Measurements from ENCODE around the gene DLGAP1. TPM values are rescaled to one million over a fixed set of nuclear protein-coding genes. Genes with fewer than 3 reads are reported as not detected.
A peak's percentile ranks its signal among the peaks of the same experiment; 100 is the strongest.

The DLGAP1 gene
- total and polyA plus RNA-seq, 5 donors, result 0.11 to 0.31 (median 0.20) TPM; not detected in 1

- H3K4me1 ChIP-seq (ENCODE audit: control insufficient read depth, insufficient read depth, low read length), result no peaks in the 10 kb centered on the region
- DNase-seq (no peak), ATAC-seq (no peak)
- no peak overlapping the region for H3K4me3 ChIP-seq (ENCODE audit: low read length)
- WGBS, result 83% methylated on average over 2 of the region's 2 CpGs
- no peak overlapping the region for H3K27ac ChIP-seq (ENCODE audit: low read length)
- peaks cover 2% of the 10 kb centered on the region for H3K27me3 ChIP-seq (ENCODE audit: control insufficient read depth, insufficient read depth)
- intact Hi-C loops (cut with DNase I), result no loop called here
- H3K9me3 ChIP-seq (ENCODE audit: control insufficient read depth, low read length), result no peaks in the 10 kb centered on the region
Observed at GRCh38 chr18:3839581-3839981, 615.5 kb downstream of the DLGAP1 start.

- ATAC-seq (no peak), DNase-seq (no peak)
- no peak overlapping the region for H3K4me3 ChIP-seq (ENCODE audit: low read length)
- WGBS, result 75% methylated on average over 12 of the region's 12 CpGs
- no peak overlapping the region for H3K27ac ChIP-seq (ENCODE audit: low read length)
- H3K9me3 ChIP-seq (ENCODE audit: control insufficient read depth, low read length), result no peaks in the 10 kb centered on the region
- H3K4me1 ChIP-seq (ENCODE audit: control insufficient read depth, insufficient read depth, low read length), result no peaks in the 10 kb centered on the region
- peaks cover 2% of the 10 kb centered on the region for H3K27me3 ChIP-seq (ENCODE audit: control insufficient read depth, insufficient read depth)
- intact Hi-C loops (cut with DNase I), result no loop called here
Observed at GRCh38 chr18:3836483-3837335, 618.4 kb downstream of the DLGAP1 start.

DNA sequence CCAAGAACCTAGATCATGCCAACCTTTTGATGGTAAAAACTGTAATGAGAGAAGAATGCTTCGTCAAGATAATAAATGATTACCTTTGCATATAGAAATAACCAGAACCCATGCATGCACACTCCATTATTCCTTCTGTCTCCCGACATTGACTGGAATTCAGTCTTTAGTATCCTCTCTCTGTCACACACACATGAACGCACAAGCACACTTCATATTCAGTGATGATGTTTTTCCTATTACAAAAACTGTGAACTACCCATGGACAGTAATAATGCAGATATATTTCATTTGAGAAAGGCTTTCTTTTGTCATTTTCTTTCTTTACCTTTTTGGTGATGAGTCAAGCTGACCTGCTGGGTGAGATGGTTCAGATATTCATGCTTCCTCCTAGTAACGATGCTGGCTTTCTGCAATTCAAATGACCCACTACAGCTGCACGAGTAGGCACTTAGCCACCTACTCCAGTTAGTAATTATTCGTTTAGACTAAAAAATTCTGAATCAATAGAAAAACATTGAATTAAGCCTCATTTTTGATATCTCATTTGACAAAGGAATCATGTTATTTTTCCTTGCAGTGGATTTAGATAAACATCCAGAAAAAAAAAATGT, 623.0 kb downstream of the DLGAP1 start:
- 72% methylated on average over 6 of the region's 6 CpGs for WGBS
- peaks cover 2% of the 10 kb centered on the region for H3K27me3 ChIP-seq (ENCODE audit: control insufficient read depth, insufficient read depth)
- H3K4me3 ChIP-seq (ENCODE audit: low read length), result no peak overlapping the region
- ATAC-seq (no peak), DNase-seq (no peak)
- H3K4me1 ChIP-seq (ENCODE audit: control insufficient read depth, insufficient read depth, low read length), result no peaks in the 10 kb centered on the region
- H3K9me3 ChIP-seq (ENCODE audit: control insufficient read depth, low read length), result no peaks in the 10 kb centered on the region
- intact Hi-C loops (cut with DNase I), result no loop called here
- no peak overlapping the region for H3K27ac ChIP-seq (ENCODE audit: low read length)

DNA sequence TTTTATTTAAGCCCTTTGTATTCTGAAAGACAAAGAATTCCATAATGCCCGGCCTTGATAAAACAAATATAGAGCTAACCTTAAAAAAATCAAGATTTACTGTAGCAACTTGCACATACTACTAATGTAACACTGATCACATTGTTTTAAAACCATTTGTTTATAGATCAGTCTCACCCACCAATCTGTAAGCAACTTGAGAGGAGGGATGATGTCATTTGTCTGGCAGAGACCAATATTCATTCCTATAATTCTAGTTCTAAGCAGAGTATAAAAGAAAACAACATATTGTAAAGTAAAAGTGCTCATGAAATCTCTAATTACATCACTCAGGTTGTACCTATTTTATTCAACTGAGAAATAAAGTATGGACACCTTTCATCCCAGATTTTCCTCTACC, 624.5 kb downstream of the DLGAP1 start:
- H3K27ac ChIP-seq (ENCODE audit: low read length), result no peak overlapping the region
- H3K27me3 ChIP-seq (ENCODE audit: control insufficient read depth, insufficient read depth), result no peaks in the 10 kb centered on the region
- H3K4me1 ChIP-seq (ENCODE audit: control insufficient read depth, insufficient read depth, low read length), result no peaks in the 10 kb centered on the region
- WGBS, result 87% methylated on average over 1 of the region's 1 CpG
- no peak overlapping the region for H3K4me3 ChIP-seq (ENCODE audit: low read length)
- ATAC-seq, result no peak
- no peaks in the 10 kb centered on the region for H3K9me3 ChIP-seq (ENCODE audit: control insufficient read depth, low read length)
- DNase-seq, result no peak
- intact Hi-C loops (cut with DNase I), result no loop called here

DNA sequence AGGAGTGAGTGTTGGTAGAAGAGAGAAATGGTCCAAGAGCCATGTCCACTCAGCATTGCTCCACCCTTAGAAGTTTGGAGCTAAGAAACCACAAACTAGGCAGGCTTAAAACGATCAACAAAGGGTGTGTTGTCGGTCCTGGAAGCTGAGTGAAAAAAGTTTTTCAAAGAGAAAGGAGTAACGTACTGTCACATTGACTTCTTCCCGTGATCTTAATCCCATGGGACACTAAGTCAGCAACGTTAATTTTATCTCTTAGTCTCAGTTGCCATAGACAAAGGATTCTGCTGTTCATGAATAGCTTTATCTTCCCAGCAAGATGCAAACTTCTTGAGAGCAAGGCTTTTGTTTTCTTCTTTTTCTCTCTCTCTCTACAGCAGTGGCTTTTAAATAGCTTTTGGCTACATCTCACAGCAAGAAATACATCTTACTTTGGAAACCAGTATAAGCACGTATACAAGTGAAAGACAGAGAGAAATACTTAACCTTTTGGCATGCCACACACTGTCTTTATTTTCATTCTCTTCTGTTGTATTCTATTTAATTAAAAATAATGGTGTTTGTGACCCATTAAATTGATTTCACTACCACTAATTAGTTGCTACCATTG, 627.8 kb downstream of the DLGAP1 start:
- 31% methylated on average over 6 of the region's 6 CpGs for whole genome bisulfite sequencing

GRCh38 chr18:3826021-3826420, 629.1 kb downstream of the DLGAP1 start:
- ATAC-seq, result no peak
- intact Hi-C loops (cut with DNase I), result no loop called here
- Histone ChIP-seq H3K27ac (ENCODE audit: low read length) (no peak overlapping the region), H3K4me1 (ENCODE audit: control insufficient read depth, insufficient read depth, low read length) (no peaks in the 10 kb centered on the region), H3K4me3 (ENCODE audit: low read length) (no peak overlapping the region), H3K9me3 (ENCODE audit: control insufficient read depth, low read length) (no peaks in the 10 kb centered on the region), H3K27me3 (ENCODE audit: control insufficient read depth, insufficient read depth) (no peaks in the 10 kb centered on the region)
- WGBS, result 89% methylated on average over 4 of the region's 4 CpGs
- DNase-seq, result no peak

More for the DNA sequence above, 627.8 kb downstream of the DLGAP1 start:
- intact Hi-C loops (cut with DNase I), result no loop called here
- no peak for ATAC-seq
- no peaks in the 10 kb centered on the region for H3K9me3 ChIP-seq (ENCODE audit: control insufficient read depth, low read length)
- no peaks in the 10 kb centered on the region for H3K27me3 ChIP-seq (ENCODE audit: control insufficient read depth, insufficient read depth)
- DNase-seq, result no peak
- no peak overlapping the region for H3K27ac ChIP-seq (ENCODE audit: low read length)
- H3K4me1 ChIP-seq (ENCODE audit: control insufficient read depth, insufficient read depth, low read length), result no peaks in the 10 kb centered on the region
- no peak overlapping the region for H3K4me3 ChIP-seq (ENCODE audit: low read length)

DNA sequence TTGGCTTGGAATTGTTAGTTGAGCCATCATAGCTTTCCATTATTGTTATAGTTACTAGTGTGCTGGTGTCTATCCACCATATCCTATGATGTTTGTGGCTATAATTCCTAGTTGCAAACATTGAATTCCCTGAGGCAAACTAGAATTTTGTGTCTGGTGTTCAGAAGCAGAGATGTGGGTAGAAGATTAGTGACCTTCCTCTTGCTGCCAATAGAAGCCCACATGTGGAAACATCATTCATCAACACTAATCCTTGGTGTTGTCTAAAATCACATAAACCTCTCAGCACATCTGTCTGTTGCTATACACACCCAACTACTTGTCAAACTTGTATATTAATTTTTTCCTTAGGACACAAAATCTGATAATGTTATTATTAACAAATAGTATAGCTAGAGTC, 631.0 kb downstream of the DLGAP1 start:
- H3K27ac ChIP-seq (ENCODE audit: low read length), result no peak overlapping the region
- ATAC-seq (no peak), DNase-seq (no peak)
- no peaks in the 10 kb centered on the region for H3K27me3 ChIP-seq (ENCODE audit: control insufficient read depth, insufficient read depth)
- H3K9me3 ChIP-seq (ENCODE audit: control insufficient read depth, low read length), result no peaks in the 10 kb centered on the region
- no peak overlapping the region for H3K4me3 ChIP-seq (ENCODE audit: low read length)
- H3K4me1 ChIP-seq (ENCODE audit: control insufficient read depth, insufficient read depth, low read length), result no peaks in the 10 kb centered on the region
- intact Hi-C loops (cut with DNase I), result no loop called here

- Histone ChIP-seq H3K27ac (ENCODE audit: low read length) (no peak overlapping the region), H3K27me3 (ENCODE audit: control insufficient read depth, insufficient read depth) (no peaks in the 10 kb centered on the region), H3K4me1 (ENCODE audit: control insufficient read depth, insufficient read depth, low read length) (no peaks in the 10 kb centered on the region), H3K9me3 (ENCODE audit: control insufficient read depth, low read length) (no peaks in the 10 kb centered on the region), H3K4me3 (ENCODE audit: low read length) (no peak overlapping the region)
- no peak for ATAC-seq
- 90% methylated on average over 3 of the region's 3 CpGs for WGBS
- intact Hi-C loops (cut with DNase I), result no loop called here
- DNase-seq, result no peak
Observed at GRCh38 chr18:3823073-3823472, 632.0 kb downstream of the DLGAP1 start.

DNA sequence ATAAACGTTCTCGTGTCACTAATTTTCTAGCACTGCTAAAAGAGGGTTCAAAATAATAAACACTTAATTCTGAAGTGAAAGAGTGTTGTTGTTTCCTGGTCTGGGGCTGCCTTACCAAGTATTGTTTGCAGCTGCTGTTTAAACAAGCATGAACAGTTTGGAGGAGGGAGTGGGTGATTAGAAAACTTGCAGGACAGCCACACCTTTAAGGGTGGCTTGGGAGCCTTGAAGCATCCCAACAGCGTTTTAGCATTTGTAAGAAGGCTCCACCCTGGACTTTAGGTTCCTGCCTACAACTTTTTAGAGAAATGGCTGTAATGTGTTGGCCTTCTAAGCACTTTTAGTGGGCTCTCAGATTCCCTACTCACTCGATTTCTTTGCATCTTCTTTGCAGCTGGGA, 633.6 kb downstream of the DLGAP1 start:
- Histone ChIP-seq H3K4me3 (ENCODE audit: low read length) (no peak overlapping the region), H3K27ac (ENCODE audit: low read length) (no peak overlapping the region), H3K4me1 (ENCODE audit: control insufficient read depth, insufficient read depth, low read length) (no peaks in the 10 kb centered on the region), H3K27me3 (ENCODE audit: control insufficient read depth, insufficient read depth) (no peaks in the 10 kb centered on the region), H3K9me3 (ENCODE audit: control insufficient read depth, low read length) (no peaks in the 10 kb centered on the region)
- no peak for DNase-seq
- intact Hi-C loops (cut with DNase I), result no loop called here
- 72% methylated on average over 4 of the region's 4 CpGs for WGBS
- ATAC-seq, result no peak

DNA sequence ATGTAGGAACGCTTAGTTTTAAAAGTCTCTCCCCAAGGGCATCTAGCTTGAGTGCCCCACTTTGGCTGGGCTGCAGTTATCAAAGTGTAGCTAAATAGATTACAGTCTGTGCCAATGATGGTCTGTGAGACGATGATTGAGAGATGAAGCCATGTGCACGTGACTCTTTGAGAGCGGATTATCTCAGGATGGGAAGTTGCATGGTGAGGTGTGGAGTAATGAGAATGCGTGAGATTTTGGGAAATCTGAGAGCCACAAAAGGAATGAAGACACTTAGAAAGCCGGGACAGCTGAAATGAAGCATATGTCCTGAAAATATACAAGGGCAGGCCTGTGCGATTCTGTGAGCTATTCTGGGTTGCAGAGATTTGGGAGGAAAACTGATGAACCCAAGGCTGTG, 635.1 kb downstream of the DLGAP1 start:
- H3K9me3 ChIP-seq (ENCODE audit: control insufficient read depth, low read length), result no peaks in the 10 kb centered on the region
- intact Hi-C loops (cut with DNase I), result no loop called here
- H3K4me3 ChIP-seq (ENCODE audit: low read length), result no peak overlapping the region
- no peak overlapping the region for H3K27ac ChIP-seq (ENCODE audit: low read length)
- 50% methylated on average over 7 of the region's 7 CpGs for WGBS
- H3K4me1 ChIP-seq (ENCODE audit: control insufficient read depth, insufficient read depth, low read length), result no peaks in the 10 kb centered on the region
- H3K27me3 ChIP-seq (ENCODE audit: control insufficient read depth, insufficient read depth), result no peaks in the 10 kb centered on the region
- ATAC-seq, result no peak
- DNase-seq, result no peak

GRCh38 chr18:3816610-3817363, 638.3 kb downstream of the DLGAP1 start:
- no peak overlapping the region for H3K4me3 ChIP-seq (ENCODE audit: low read length)
- no peaks in the 10 kb centered on the region for H3K9me3 ChIP-seq (ENCODE audit: control insufficient read depth, low read length)
- H3K4me1 ChIP-seq (ENCODE audit: control insufficient read depth, insufficient read depth, low read length), result no peaks in the 10 kb centered on the region
- DNase-seq, result no peak
- no peak overlapping the region for H3K27ac ChIP-seq (ENCODE audit: low read length)
- intact Hi-C loops (cut with DNase I), result no loop called here
- 72% methylated on average over 3 of the region's 3 CpGs for WGBS
- H3K27me3 ChIP-seq (ENCODE audit: control insufficient read depth, insufficient read depth), result no peaks in the 10 kb centered on the region
- ATAC-seq, result peak; percentile 31 to 51
